ENCODE measurements around the gene RAPGEF6.

- peak; percentile 70 for TF ChIP-seq CTCF (IDR thresholded peaks at IDR 0.05; ENCODE audit: low read depth, low read length)
- no peak for TF ChIP-seq EZH2phosphoT487 (IDR thresholded peaks at IDR 0.05; ENCODE audit: low read depth)
These were observed 45.3 kb downstream of the RAPGEF6 start for GRCh38 chr5:131589510-131590348.
